GM11168 (cell line): ENCODE measurements around the gene MEOX2.

Experiments
- in situ Hi-C: fragments of 300-500 bp; cut with MboI; formaldehyde crosslinking; loops from one replicate; pipeline ENCODE4 v1.12.0; 2022; ENCODE audit warnings: low sequenced_read_pairs; ENCODE audit not compliant: unreplicated experiment

Gene MEOX2

GRCh38 chr7:15686295-15686956 lies at the start of gene MEOX2:
Gene MEOX2 (minus strand): TSS chr7:15686683. CDS start chr7:15686402, 281 bp downstream.
- in situ Hi-C loops, result no loop called here

GRCh38 chr7:15729746-15730145 lies 43.3 kb upstream of the MEOX2 start:
- in situ Hi-C loops, result no loop called here

GRCh38 chr7:15725051-15725450 lies 38.6 kb upstream of the MEOX2 start:
- in situ Hi-C loops, result no loop called here

GRCh38 chr7:15723841-15724240 lies 37.4 kb upstream of the MEOX2 start:
- in situ Hi-C loops, result no loop called here

GRCh38 chr7:15720849-15721471 lies 34.5 kb upstream of the MEOX2 start:
- in situ Hi-C loops, result no loop called here

- in situ Hi-C loops, result no loop called here
Measured at GRCh38 chr7:15719311-15719710, 32.8 kb upstream of the MEOX2 start.

- in situ Hi-C loops, result no loop called here
Measured at GRCh38 chr7:15715435-15715834, 29.0 kb upstream of the MEOX2 start.

- in situ Hi-C loops, result no loop called here
Measured at GRCh38 chr7:15709978-15710377, 23.5 kb upstream of the MEOX2 start.

GRCh38 chr7:15707570-15707969 lies 21.1 kb upstream of the MEOX2 start:
- in situ Hi-C loops, result no loop called here

GRCh38 chr7:15703732-15704131 lies 17.2 kb upstream of the MEOX2 start:
- in situ Hi-C loops, result no loop called here

GRCh38 chr7:15692501-15693020 lies 6.1 kb upstream of the MEOX2 start:
- in situ Hi-C loops, result no loop called here

GRCh38 chr7:15688911-15689310 lies 2.4 kb upstream of the MEOX2 start:
- in situ Hi-C loops, result no loop called here

- in situ Hi-C loops, result no loop called here
Measured at GRCh38 chr7:15688279-15688626, 1.8 kb upstream of the MEOX2 start.

GRCh38 chr7:15687546-15688278 lies 1.2 kb upstream of the MEOX2 start:
- in situ Hi-C loops, result no loop called here

GRCh38 chr7:15686957-15687545 lies 568 bp upstream of the MEOX2 start:
- in situ Hi-C loops, result no loop called here

- in situ Hi-C loops, result no loop called here
Measured at GRCh38 chr7:15685358-15686294, 857 bp downstream of the MEOX2 start.

GRCh38 chr7:15684871-15685270 lies 1.6 kb downstream of the MEOX2 start:
- in situ Hi-C loops, result no loop called here

GRCh38 chr7:15684111-15684800 lies 2.2 kb downstream of the MEOX2 start:
- in situ Hi-C loops, result no loop called here

GRCh38 chr7:15682751-15683245 lies 3.7 kb downstream of the MEOX2 start:
- in situ Hi-C loops, result no loop called here
